GM10266 (cell line): ENCODE data around the gene CILP2.

Experiments used
- DNase-seq: peaks from one replicate; pipeline ENCODE4 v3.0.0; 2012; ENCODE audit errors: extremely low spot score
- CTCF ChIP-seq: IDR thresholded peaks from 2 replicates; pipeline ENCODE4 v1.5.1; 2012; ENCODE audit warnings: mild to moderate bottlenecking, low read depth; ENCODE audit not compliant: control insufficient read depth, insufficient read depth; ENCODE audit errors: missing control alignments

CILP2 gene

GRCh38 chr19:19510432-19510831, 27.6 kb upstream of the CILP2 start:
- no peak for DNase-seq
- TF ChIP-seq CTCF = no peak

- TF ChIP-seq CTCF = no peak
- no peak for DNase-seq
Measured at GRCh38 chr19:19513682-19514081, 24.4 kb upstream of the CILP2 start.

GRCh38 chr19:19514215-19514657, 23.8 kb upstream of the CILP2 start:
- no peak for TF ChIP-seq CTCF

GRCh38 chr19:19514881-19515641, 23.0 kb upstream of the CILP2 start, which contains the start of gene TSSK6:
TSSK6 (minus strand) TSS chr19:19515548; CDS start chr19:19515427, 121 bp downstream.
- no peak for TF ChIP-seq CTCF
- DNase-seq = no peak

More at GRCh38 chr19:19514215-19514657, 23.8 kb upstream of the CILP2 start:
- no peak for DNase-seq

GRCh38 chr19:19515642-19516519, 22.2 kb upstream of the CILP2 start, which contains the start of gene NDUFA13:
NDUFA13 (plus strand) TSS chr19:19516225; CDS start chr19:19516239, 14 bp downstream.
- DNase-seq = peak; percentile 96

GRCh38 chr19:19517235-19517619, 20.8 kb upstream of the CILP2 start:
- TF ChIP-seq CTCF = no peak
- DNase-seq = no peak

More at GRCh38 chr19:19515642-19516519, 22.2 kb upstream of the CILP2 start, which contains the start of gene NDUFA13:
- no peak for TF ChIP-seq CTCF
